Measurements from ENCODE around the gene MRPL18. TPM values are rescaled to one million over a fixed set of nuclear protein-coding genes. Genes with fewer than 3 reads are reported as not detected.
"Not testable (repeated sequence)": the region's sequence is repeated elsewhere in the genome, so short reads cannot be mapped to it uniquely, and the experiment has no call there.

Gene MRPL18
- total RNA-seq, 1 experiment from 2014 or later, result 71.1 TPM

DNA sequence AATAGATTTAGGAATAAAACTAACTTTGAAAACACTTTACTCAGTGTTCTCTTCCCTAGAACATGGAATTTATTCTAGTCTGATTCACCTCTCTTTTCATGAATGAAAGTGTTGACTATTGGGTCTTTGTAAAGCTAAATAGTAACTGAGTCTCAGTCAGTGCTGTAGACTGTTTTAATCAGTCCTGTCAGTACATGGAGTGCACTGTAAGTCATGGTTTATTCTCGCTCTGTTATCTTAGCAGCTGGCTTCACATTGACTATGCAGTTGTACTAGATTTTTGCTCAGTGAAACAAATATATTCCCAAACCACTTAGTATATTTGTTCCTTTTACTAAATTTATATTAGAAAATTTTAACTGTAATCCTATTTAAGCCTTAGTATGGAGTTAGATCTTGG, 43.5 kb upstream of the MRPL18 start:
- intact Hi-C loops (cut with micrococcal nuclease; ENCODE audit: unreplicated experiment), result no loop called here
- Mint-ChIP-seq H3K4me3 (ENCODE audit: unreplicated experiment) (no peak overlapping the region), H3K27ac (ENCODE audit: unreplicated experiment) (no peak overlapping the region), H3K9me3 (ENCODE audit: unreplicated experiment) (no peaks in the 10 kb centered on the region), H3K36me3 (ENCODE audit: insufficient read depth, unreplicated experiment) (peaks cover 76% of the 10 kb centered on the region), H3K4me1 (ENCODE audit: low read depth, unreplicated experiment) (no peaks in the 10 kb centered on the region), H3K27me3 (ENCODE audit: insufficient read depth, unreplicated experiment) (no peaks in the 10 kb centered on the region)
- no peak for DNase-seq
- H3K9me3 ChIP-seq, result no peaks in the 10 kb centered on the region
- H3K36me3 ChIP-seq (ENCODE audit: control insufficient read depth, insufficient read depth, low read length), result peaks cover 2% of the 10 kb centered on the region
- CTCF ChIA-PET, result no interaction called here
- no peak overlapping the region for H3K4me3 ChIP-seq (ENCODE audit: low read depth, low read length)
- TF ChIP-seq, protein P1, sequence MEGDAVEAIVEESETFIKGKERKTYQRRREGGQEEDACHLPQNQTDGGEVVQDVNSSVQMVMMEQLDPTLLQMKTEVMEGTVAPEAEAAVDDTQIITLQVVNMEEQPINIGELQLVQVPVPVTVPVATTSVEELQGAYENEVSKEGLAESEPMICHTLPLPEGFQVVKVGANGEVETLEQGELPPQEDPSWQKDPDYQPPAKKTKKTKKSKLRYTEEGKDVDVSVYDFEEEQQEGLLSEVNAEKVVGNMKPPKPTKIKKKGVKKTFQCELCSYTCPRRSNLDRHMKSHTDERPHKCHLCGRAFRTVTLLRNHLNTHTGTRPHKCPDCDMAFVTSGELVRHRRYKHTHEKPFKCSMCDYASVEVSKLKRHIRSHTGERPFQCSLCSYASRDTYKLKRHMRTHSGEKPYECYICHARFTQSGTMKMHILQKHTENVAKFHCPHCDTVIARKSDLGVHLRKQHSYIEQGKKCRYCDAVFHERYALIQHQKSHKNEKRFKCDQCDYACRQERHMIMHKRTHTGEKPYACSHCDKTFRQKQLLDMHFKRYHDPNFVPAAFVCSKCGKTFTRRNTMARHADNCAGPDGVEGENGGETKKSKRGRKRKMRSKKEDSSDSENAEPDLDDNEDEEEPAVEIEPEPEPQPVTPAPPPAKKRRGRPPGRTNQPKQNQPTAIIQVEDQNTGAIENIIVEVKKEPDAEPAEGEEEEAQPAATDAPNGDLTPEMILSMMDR (IDR thresholded peaks at IDR 0.05; ENCODE audit: insufficient read depth in 1 of 2, low read depth in 1 of 2, low read length in 1 of 2, severe bottlenecking in 1 of 2, unreplicated experiment in 1 of 2), result no peak
- no TSS peak for BruUV-seq (replicated peaks)
- no peaks in the 10 kb centered on the region for H3K27me3 ChIP-seq (replicated peaks; ENCODE audit: control insufficient read depth, insufficient read depth, low read length)
- POLR2A ChIA-PET, result no interaction called here
- no peaks in the 10 kb centered on the region for H3K4me1 ChIP-seq

DNA sequence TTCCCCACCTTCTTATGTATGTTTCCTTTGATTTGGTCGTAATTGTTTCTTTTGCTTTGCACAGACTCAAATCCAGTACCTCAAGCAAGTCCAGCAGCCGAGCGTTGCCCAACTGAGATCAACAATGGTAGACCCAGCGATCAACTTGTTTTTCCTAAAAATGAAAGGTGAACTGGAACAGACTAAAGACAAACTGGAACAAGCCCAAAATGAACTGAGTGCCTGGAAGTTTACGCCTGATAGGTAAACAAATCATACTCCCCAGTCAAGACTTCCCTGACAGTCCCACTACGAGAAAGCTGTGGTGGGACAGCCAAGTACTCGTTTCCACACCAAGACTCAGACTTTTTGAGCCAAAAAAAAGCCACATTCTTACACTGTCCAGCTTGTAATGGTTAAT, 42.1 kb upstream of the MRPL18 start:
- CTCF ChIA-PET; H3K4me3 ChIP-seq (ENCODE audit: low read depth, low read length); H3K4me1 ChIP-seq; POLR2A ChIA-PET; DNase-seq; H3K27ac Mint-ChIP-seq (ENCODE audit: unreplicated experiment); H3K27me3 Mint-ChIP-seq (ENCODE audit: insufficient read depth, unreplicated experiment); H3K36me3 ChIP-seq (ENCODE audit: control insufficient read depth, insufficient read depth, low read length); H3K9me3 Mint-ChIP-seq (ENCODE audit: unreplicated experiment); H3K27me3 ChIP-seq (replicated peaks; ENCODE audit: control insufficient read depth, insufficient read depth, low read length); intact Hi-C loops (cut with micrococcal nuclease; ENCODE audit: unreplicated experiment); H3K4me1 Mint-ChIP-seq (ENCODE audit: low read depth, unreplicated experiment); H3K4me3 Mint-ChIP-seq (ENCODE audit: unreplicated experiment); H3K9me3 ChIP-seq; BruUV-seq (replicated peaks): not testable (repeated sequence)
- peaks cover 77% of the 10 kb centered on the region for H3K36me3 Mint-ChIP-seq (ENCODE audit: insufficient read depth, unreplicated experiment)

GRCh38 chr6:159751448-159751847, 38.8 kb upstream of the MRPL18 start:
- ChIA-PET POLR2A (interaction anchor here (0.8 kb wide), 1 partner anchor 10 kb away, joined by 4 read pairs; the partner anchor contains the start of gene ACAT2), CTCF (interaction anchor here (0.9 kb wide), 1 partner anchor 56 kb away, joined by 3 read pairs; no protein-coding TSS in a partner anchor)
- Mint-ChIP-seq H3K36me3 (ENCODE audit: insufficient read depth, unreplicated experiment) (peaks cover 83% of the 10 kb centered on the region), H3K4me1 (ENCODE audit: low read depth, unreplicated experiment) (no peaks in the 10 kb centered on the region), H3K9me3 (ENCODE audit: unreplicated experiment) (no peaks in the 10 kb centered on the region), H3K4me3 (ENCODE audit: unreplicated experiment) (no peak overlapping the region), H3K27me3 (ENCODE audit: insufficient read depth, unreplicated experiment) (no peaks in the 10 kb centered on the region), H3K27ac (ENCODE audit: unreplicated experiment) (no peak overlapping the region)
- DNase-seq, result no peak
- no peaks in the 10 kb centered on the region for H3K9me3 ChIP-seq
- H3K4me1 ChIP-seq, result no peaks in the 10 kb centered on the region
- H3K36me3 ChIP-seq (ENCODE audit: control insufficient read depth, insufficient read depth, low read length), result no peaks in the 10 kb centered on the region; the same call in 1 of the 2 replicates
- intact Hi-C loops (cut with micrococcal nuclease; ENCODE audit: unreplicated experiment), result no loop called here
- no peaks in the 10 kb centered on the region for H3K27me3 ChIP-seq (replicated peaks; ENCODE audit: control insufficient read depth, insufficient read depth, low read length)
- TF ChIP-seq, protein P1 (IDR thresholded peaks at IDR 0.05; ENCODE audit: insufficient read depth in 1 of 2, low read depth in 1 of 2, low read length in 1 of 2, severe bottlenecking in 1 of 2, unreplicated experiment in 1 of 2), result no peak
- H3K4me3 ChIP-seq (ENCODE audit: low read depth, low read length), result no peak overlapping the region
- no TSS peak for BruUV-seq (replicated peaks)
